ENCODE measurements around the gene TBC1D32. TPM values are rescaled to one million over a fixed set of nuclear protein-coding genes. Genes with fewer than 3 reads are reported as not detected.

TBC1D32 gene
- total RNA-seq, 3 donors from 2014 or later (not counting 1 experiment from before 2014, with no cell fraction given): 8.9 to 17.4 (median 14.2) TPM

GRCh38 chr6:121347484-121347883 lies 13.2 kb upstream of the TBC1D32 start:
- H3K4me1 Mint-ChIP-seq: no peaks in the 10 kb centered on the region
- H3K27ac Mint-ChIP-seq: no peak overlapping the region
- Histone ChIP-seq H3K27ac (ENCODE audit: low read length) (no peak overlapping the region), H3K4me3 (ENCODE audit: low read length) (no peak overlapping the region), H3K36me3 (ENCODE audit: control insufficient read depth, insufficient read depth, low read length) (no peaks in the 10 kb centered on the region), H3K27me3 (ENCODE audit: control insufficient read depth, insufficient read depth, low read length) (peaks cover 9% of the 10 kb centered on the region), H3K4me1 (ENCODE audit: control insufficient read depth, insufficient read depth, low read length) (no peaks in the 10 kb centered on the region), H3K9me3 (ENCODE audit: control insufficient read depth, insufficient read depth, low read length) (no peaks in the 10 kb centered on the region)
- no peaks in the 10 kb centered on the region for H3K9me3 Mint-ChIP-seq
- TF ChIP-seq CTCF (IDR thresholded peaks at IDR 0.05): no peak
- no peak overlapping the region for H3K4me3 Mint-ChIP-seq
- DNase-seq (no peak), ATAC-seq (no peak)
- intact Hi-C loops (cut with micrococcal nuclease): no loop called here
- peaks cover 25 to 33% of the 10 kb centered on the region in 2 donors for H3K27me3 Mint-ChIP-seq (ENCODE audit: low read depth in 2 of 2)
- H3K36me3 Mint-ChIP-seq: no peaks in the 10 kb centered on the region
- 100% methylated on average over 1 of the region's 3 CpGs for WGBS (ENCODE audit: insufficient coverage)

DNA sequence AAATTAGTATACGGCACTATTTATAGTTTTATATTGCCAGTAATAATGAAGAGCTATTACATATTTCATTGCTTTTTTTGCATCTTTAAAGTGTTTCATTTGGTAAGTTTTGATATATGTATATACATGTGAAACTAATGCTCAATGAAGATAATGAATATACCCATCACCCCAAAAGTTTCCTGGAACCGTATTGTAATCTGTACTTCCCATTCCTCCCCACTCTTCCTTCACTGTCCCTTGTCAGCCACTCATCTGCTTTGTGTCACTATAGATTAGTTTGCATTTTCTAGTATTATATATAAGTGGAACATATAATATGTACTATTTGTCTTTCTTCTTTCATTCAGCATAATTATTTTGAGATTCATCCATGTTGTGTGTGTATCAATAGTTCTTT lies 10.3 kb upstream of the TBC1D32 start:
- WGBS (ENCODE audit: insufficient coverage): no CpG with 5 or more reads among the region's 2 CpGs
- Histone ChIP-seq H3K4me3 (ENCODE audit: low read length) (no peak overlapping the region), H3K36me3 (ENCODE audit: control insufficient read depth, insufficient read depth, low read length) (no peaks in the 10 kb centered on the region), H3K4me1 (ENCODE audit: control insufficient read depth, insufficient read depth, low read length) (no peaks in the 10 kb centered on the region), H3K27me3 (ENCODE audit: control insufficient read depth, insufficient read depth, low read length) (peaks cover 8% of the 10 kb centered on the region), H3K9me3 (ENCODE audit: control insufficient read depth, insufficient read depth, low read length) (no peaks in the 10 kb centered on the region), H3K27ac (ENCODE audit: low read length) (no peak overlapping the region)
- intact Hi-C loops (cut with micrococcal nuclease): no loop called here
- DNase-seq (no peak), ATAC-seq (no peak)
- TF ChIP-seq CTCF (IDR thresholded peaks at IDR 0.05): no peak
- Mint-ChIP-seq H3K27me3 (ENCODE audit: low read depth in 2 of 2) (peaks cover 17 to 25% of the 10 kb centered on the region in 2 donors), H3K36me3 (no peaks in the 10 kb centered on the region), H3K27ac (no peak overlapping the region), H3K4me1 (no peaks in the 10 kb centered on the region), H3K9me3 (no peaks in the 10 kb centered on the region), H3K4me3 (no peak overlapping the region)

DNA sequence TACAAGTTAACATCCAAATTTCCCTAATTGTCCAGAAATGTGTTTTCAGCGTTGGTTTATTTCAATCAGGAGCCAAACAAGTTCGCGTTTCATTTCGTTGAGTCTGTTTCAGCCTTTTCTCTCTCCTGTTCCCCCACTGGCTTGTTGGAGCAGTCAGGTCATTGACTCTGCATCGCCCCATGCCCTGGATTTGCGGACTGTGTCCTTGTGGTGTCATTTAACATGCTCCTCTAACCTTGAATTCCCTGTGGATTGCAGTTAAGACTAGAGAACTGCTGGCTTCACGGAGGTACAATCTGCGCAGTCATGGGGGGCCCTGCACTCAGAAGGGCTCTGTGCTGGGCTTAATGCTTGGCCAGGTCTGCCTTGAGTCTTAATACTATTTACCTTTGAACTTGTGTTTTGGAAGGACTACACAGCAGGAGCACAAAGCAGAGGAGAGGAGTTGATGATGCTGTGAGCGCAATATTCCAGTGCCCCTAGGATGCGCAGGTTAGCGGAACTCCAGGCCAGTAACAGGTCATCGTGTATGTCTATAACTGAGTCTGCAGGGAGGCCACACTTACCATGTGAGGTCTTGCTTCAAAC lies 5.5 kb upstream of the TBC1D32 start:
- no peaks in the 10 kb centered on the region for H3K9me3 ChIP-seq (ENCODE audit: control insufficient read depth, insufficient read depth, low read length)
- Mint-ChIP-seq H3K4me1 (peaks cover 9 to 10% of the 10 kb centered on the region in 2 donors), H3K9me3 (no peaks in the 10 kb centered on the region), H3K4me3 (no peak overlapping the region), H3K36me3 (peaks cover 3% of the 10 kb centered on the region), H3K27me3 (ENCODE audit: low read depth in 2 of 2) (peaks cover 12 to 24% of the 10 kb centered on the region in 2 donors), H3K27ac (no peak overlapping the region)
- WGBS (ENCODE audit: insufficient coverage): 96% methylated on average over 12 of the region's 12 CpGs
- H3K4me1 ChIP-seq (ENCODE audit: control insufficient read depth, insufficient read depth, low read length): no peaks in the 10 kb centered on the region
- no peak overlapping the region for H3K27ac ChIP-seq (ENCODE audit: low read length)
- H3K36me3 ChIP-seq (ENCODE audit: control insufficient read depth, insufficient read depth, low read length): no peaks in the 10 kb centered on the region
- ATAC-seq (no peak), DNase-seq (no peak)
- no peaks in the 10 kb centered on the region for H3K27me3 ChIP-seq (ENCODE audit: control insufficient read depth, insufficient read depth, low read length)
- H3K4me3 ChIP-seq (ENCODE audit: low read length): no peak overlapping the region
- intact Hi-C loops (cut with micrococcal nuclease): no loop called here
- no peak for TF ChIP-seq CTCF (IDR thresholded peaks at IDR 0.05)

- no peaks in the 10 kb centered on the region for H3K36me3 ChIP-seq (ENCODE audit: control insufficient read depth, insufficient read depth, low read length)
- TF ChIP-seq CTCF (IDR thresholded peaks at IDR 0.05): no peak
- peaks cover 3% of the 10 kb centered on the region for H3K4me1 ChIP-seq (ENCODE audit: control insufficient read depth, insufficient read depth, low read length)
- Mint-ChIP-seq H3K36me3 (peaks cover 7% of the 10 kb centered on the region), H3K9me3 (no peaks in the 10 kb centered on the region), H3K4me3 (no peak overlapping the region), H3K4me1 (peaks cover 14 to 17% of the 10 kb centered on the region in 2 donors), H3K27ac (no peak overlapping the region), H3K27me3 (ENCODE audit: low read depth in 2 of 2) (peaks cover 12 to 20% of the 10 kb centered on the region in 2 donors)
- DNase-seq (no peak), ATAC-seq (no peak)
- intact Hi-C loops (cut with micrococcal nuclease): no loop called here
- no peaks in the 10 kb centered on the region for H3K9me3 ChIP-seq (ENCODE audit: control insufficient read depth, insufficient read depth, low read length)
- WGBS (ENCODE audit: insufficient coverage): no CpG with 5 or more reads among the region's 2 CpGs
- H3K27ac ChIP-seq (ENCODE audit: low read length): no peak overlapping the region
- no peaks in the 10 kb centered on the region for H3K27me3 ChIP-seq (ENCODE audit: control insufficient read depth, insufficient read depth, low read length)
- H3K4me3 ChIP-seq (ENCODE audit: low read length): no peak overlapping the region
Observed at GRCh38 chr6:121338956-121339355, 4.7 kb upstream of the TBC1D32 start.
